A673 (cell line): Measurements from ENCODE around the gene IGFBP1. TPM values are rescaled to one million over a fixed set of nuclear protein-coding genes. Genes with fewer than 3 reads are reported as not detected.

ENCODE experiments used
- BruUV-seq: library from RNA; stranded (reverse); fragments of 400-500 nt; replicated peaks from 2 replicates; lab custom pipeline; 2021; lab: Mats Ljungman, UMichigan
- CTCF ChIA-PET: fragments of 300-600 bp; sonication (Branson Sonifier 250); formaldehyde crosslinking; loops from one replicate; lab custom pipeline; 2022; ENCODE audit warnings: antibody characterized with exemption; lab: Charles Lee
- POLR2A ChIA-PET: fragments of 300-600 bp; sonication (Branson Sonifier 250); formaldehyde crosslinking; loops from one replicate; lab custom pipeline; 2022; ENCODE audit warnings: antibody characterized with exemption; ENCODE audit not compliant: low non-redundant PET; lab: Charles Lee
- DNase-seq: peaks from one replicate; pipeline ENCODE4 v3.0.0-alpha.2; 2015; ENCODE audit warnings: low spot score
- H3K27ac ChIP-seq: fragments of 200-600 bp; sonication (generic); 2 replicates; pipeline ENCODE4 v1.5.1; 2016; ENCODE audit warnings: mixed run types, low read depth, mild to moderate bottlenecking, mixed read lengths, antibody characterized with exemption, low read length; ENCODE audit not compliant: poor library complexity, severe bottlenecking
- H3K27me3 ChIP-seq: fragments of 200-600 bp; sonication (generic); replicated peaks from 2 replicates; pipeline ENCODE4 v1.6.1; 2017; ENCODE audit warnings: mixed run types, low read depth, mild to moderate bottlenecking, mixed read lengths, antibody characterized with exemption, low read length; ENCODE audit not compliant: insufficient read depth, poor library complexity
- H3K36me3 ChIP-seq: fragments of 200-600 bp; sonication (generic); 2 replicates; pipeline ENCODE4 v1.6.1; 2016; ENCODE audit warnings: mixed run types, mild to moderate bottlenecking, mixed read lengths, antibody characterized with exemption, low read length; ENCODE audit not compliant: insufficient read depth, poor library complexity, severe bottlenecking
- H3K4me1 ChIP-seq: fragments of 200-600 bp; sonication (generic); 2 replicates; pipeline ENCODE4 v1.6.1; 2017; ENCODE audit warnings: mixed run types, mild to moderate bottlenecking, mixed read lengths, antibody characterized with exemption, low read length; ENCODE audit not compliant: insufficient read depth, poor library complexity, severe bottlenecking
- H3K4me3 ChIP-seq: fragments of 200-600 bp; sonication (generic); 2 replicates; pipeline ENCODE4 v1.5.1; 2016; ENCODE audit warnings: low read depth, mixed run types, mild to moderate bottlenecking, mixed read lengths, low read length; ENCODE audit not compliant: poor library complexity, severe bottlenecking
- H3K9me3 ChIP-seq: fragments of 200-600 bp; sonication (generic); 2 replicates; pipeline ENCODE4 v1.6.1; 2016; ENCODE audit warnings: mixed run types, low read depth, mild to moderate bottlenecking, mixed read lengths, antibody characterized with exemption, low read length; ENCODE audit not compliant: poor library complexity, severe bottlenecking
- EZH2 ChIP-seq: fragments of 200-600 bp; sonication (generic); IDR thresholded peaks from 2 replicates; pipeline ENCODE4 v1.6.1; 2017; ENCODE audit warnings: borderline replicate concordance, low read depth, mild to moderate bottlenecking, mixed read lengths, antibody characterized with exemption, low read length; ENCODE audit not compliant: poor library complexity, severe bottlenecking
- intact Hi-C: fragments of 100-400 bp; cut with micrococcal nuclease; formaldehyde crosslinking; loops from one replicate; pipeline ENCODE4 v1.10.0; 2022; ENCODE audit not compliant: unreplicated experiment
- total RNA-seq: library from RNA; stranded (reverse); gene quantifications from 2 replicates; pipeline ENCODE4 v1.2.3, GENCODE V29; 2021
- TF ChIP-seq, protein P1 (sequence below): fragments of 300-800, 200-600 bp; sonication (generic); conservative IDR thresholded peaks from 2 replicates; pipeline ENCODE4 v1.5.1; 2017; ENCODE audit warnings: low read depth, mild to moderate bottlenecking, antibody characterized with exemption, low read length, moderate library complexity, mixed read lengths

IGFBP1 gene
- total RNA-seq, 1 experiment from 2014 or later = not detected

DNA sequence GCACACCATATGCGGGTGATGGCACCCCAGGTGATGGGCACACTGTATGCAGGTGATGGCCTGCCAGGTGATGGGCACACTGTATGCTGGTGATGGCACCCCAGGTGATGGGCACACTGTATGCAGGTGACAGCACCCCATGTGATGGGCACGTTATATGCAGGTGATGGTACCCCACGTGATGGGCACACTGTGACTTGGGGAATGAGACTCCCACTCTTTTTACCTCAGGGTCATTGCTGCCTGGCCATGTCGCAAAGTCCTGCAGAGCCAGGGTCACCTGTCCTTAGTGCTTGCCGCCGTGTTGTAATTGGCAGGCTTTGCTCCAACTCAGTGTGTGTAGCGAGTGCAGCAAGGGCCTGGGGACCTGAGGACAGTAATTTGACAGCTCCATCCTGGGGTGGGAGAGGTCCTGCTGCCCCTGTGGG, 7.8 kb upstream of the IGFBP1 start:
- Histone ChIP-seq H3K4me3 (no peak overlapping the region), H3K9me3 (no peaks in the 10 kb centered on the region), H3K4me1 (no peaks in the 10 kb centered on the region), H3K27me3 (peaks cover 22% of the 10 kb centered on the region), H3K27ac (no peak overlapping the region), H3K36me3 (no peaks in the 10 kb centered on the region)
- DNase-seq = no peak
- intact Hi-C loops = no loop called here
- TF ChIP-seq EZH2 = no peak
- TF ChIP-seq, protein P1, sequence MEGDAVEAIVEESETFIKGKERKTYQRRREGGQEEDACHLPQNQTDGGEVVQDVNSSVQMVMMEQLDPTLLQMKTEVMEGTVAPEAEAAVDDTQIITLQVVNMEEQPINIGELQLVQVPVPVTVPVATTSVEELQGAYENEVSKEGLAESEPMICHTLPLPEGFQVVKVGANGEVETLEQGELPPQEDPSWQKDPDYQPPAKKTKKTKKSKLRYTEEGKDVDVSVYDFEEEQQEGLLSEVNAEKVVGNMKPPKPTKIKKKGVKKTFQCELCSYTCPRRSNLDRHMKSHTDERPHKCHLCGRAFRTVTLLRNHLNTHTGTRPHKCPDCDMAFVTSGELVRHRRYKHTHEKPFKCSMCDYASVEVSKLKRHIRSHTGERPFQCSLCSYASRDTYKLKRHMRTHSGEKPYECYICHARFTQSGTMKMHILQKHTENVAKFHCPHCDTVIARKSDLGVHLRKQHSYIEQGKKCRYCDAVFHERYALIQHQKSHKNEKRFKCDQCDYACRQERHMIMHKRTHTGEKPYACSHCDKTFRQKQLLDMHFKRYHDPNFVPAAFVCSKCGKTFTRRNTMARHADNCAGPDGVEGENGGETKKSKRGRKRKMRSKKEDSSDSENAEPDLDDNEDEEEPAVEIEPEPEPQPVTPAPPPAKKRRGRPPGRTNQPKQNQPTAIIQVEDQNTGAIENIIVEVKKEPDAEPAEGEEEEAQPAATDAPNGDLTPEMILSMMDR = no peak
- POLR2A ChIA-PET = no interaction called here
- CTCF ChIA-PET = no interaction called here
- BruUV-seq = no TSS peak

DNA sequence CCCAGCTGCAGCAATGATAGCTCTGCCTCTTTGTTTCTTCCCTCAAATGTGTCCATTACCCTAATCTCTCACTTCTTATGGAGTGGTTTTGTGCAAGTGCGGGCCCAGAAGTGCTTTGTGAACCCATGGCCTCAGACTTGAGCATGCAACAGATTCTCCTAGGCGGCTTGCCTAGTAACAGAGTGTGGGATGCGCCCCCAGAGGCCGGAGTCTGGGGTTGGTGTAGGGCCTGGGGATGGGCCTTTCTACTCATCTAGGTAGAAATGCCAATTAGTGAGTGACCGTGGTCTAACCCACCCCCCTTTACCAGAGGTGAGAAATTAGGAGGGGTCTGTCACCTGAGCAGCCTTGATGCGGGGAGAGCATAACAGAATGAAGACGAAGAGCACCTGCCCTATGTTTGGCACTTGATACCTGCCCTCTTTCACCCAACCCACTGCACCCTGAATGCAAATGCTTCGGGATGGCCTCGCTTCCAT, 7.0 kb upstream of the IGFBP1 start:
- intact Hi-C loops = no loop called here
- POLR2A ChIA-PET = no interaction called here

DNA sequence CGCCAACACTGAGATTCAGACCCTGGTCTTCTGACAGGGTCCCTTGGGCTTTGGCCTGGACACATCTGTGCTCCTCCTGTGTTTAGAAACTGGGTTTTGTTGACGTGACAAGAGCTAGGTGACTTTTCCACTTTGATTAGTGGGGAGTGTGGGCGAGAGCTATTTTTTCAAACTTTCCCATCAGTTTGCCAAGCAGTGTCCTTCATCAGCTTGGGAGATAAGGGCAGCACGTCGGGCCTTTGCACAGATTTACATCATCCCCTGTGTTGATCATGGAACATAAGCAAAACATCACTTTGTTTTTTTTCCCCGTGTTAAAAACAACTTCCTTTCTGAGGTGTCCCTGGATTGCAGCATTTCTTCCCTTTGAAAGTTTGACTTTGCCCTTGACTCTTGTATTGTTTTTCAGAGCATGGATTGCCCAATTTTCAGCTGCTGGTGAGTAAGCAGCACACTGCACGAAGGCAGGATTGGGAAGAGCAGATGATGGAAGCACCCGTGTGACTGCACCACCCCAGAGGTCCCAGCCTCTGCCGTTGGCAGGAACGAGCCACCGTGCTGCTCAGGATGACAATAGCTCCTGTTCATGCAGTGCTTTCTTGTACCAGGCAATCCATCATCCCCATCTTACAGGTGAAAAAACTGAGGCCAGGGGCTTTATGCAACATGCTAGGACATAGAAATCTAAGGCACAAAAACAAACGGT, 6.4 kb upstream of the IGFBP1 start:
- H3K4me1 ChIP-seq = no peaks in the 10 kb centered on the region
- no peaks in the 10 kb centered on the region for H3K36me3 ChIP-seq
- peaks cover 35% of the 10 kb centered on the region for H3K27me3 ChIP-seq
- TF ChIP-seq EZH2 = no peak
- TF ChIP-seq, protein P1 = no peak
- BruUV-seq = no TSS peak
- no peak overlapping the region for H3K27ac ChIP-seq
- intact Hi-C loops = no loop called here
- H3K4me3 ChIP-seq = no peak overlapping the region
- ChIA-PET CTCF (no interaction called here), POLR2A (no interaction called here)
- no peaks in the 10 kb centered on the region for H3K9me3 ChIP-seq
- DNase-seq = no peak

More for the DNA sequence above, 7.0 kb upstream of the IGFBP1 start:
- no peak for DNase-seq
- Histone ChIP-seq H3K4me1 (no peaks in the 10 kb centered on the region), H3K9me3 (no peaks in the 10 kb centered on the region), H3K36me3 (no peaks in the 10 kb centered on the region), H3K27me3 (peaks cover 29% of the 10 kb centered on the region), H3K4me3 (no peak overlapping the region), H3K27ac (no peak overlapping the region)
- TF ChIP-seq, protein P1 = no peak
- TF ChIP-seq EZH2 = no peak
- CTCF ChIA-PET = no interaction called here
- BruUV-seq = no TSS peak
